Mucosa of descending colon (tissue), 3 donors: ENCODE measurements around the gene KLHDC8B. TPM values are rescaled to one million over a fixed set of nuclear protein-coding genes. Genes with fewer than 3 reads are reported as not detected.

ENCODE experiments used
- ATAC-seq: fragments of 200-7000 bp; cut with Tn5 transposase; one replicate; pipeline ENCODE4 v1.9.1; 2020; ENCODE audit warnings: mild to moderate bottlenecking, moderate library complexity
- DNase-seq, 3 donors: peaks; one replicate each; pipeline ENCODE4 v3.0.0-alpha.2; 2020
- H3K36me3 ChIP-seq: fragments of 200-600 bp; one replicate; pipeline ENCODE4 v1.8.0; 2021; ENCODE audit warnings: low read depth, mild to moderate bottlenecking
- H3K4me1 ChIP-seq: fragments of 200-600 bp; one replicate; pipeline ENCODE4 v1.8.0; 2021; ENCODE audit warnings: low read depth, mild to moderate bottlenecking
- H3K4me3 ChIP-seq: fragments of 200-600 bp; one replicate; pipeline ENCODE4 v1.8.0; 2021; ENCODE audit warnings: mild to moderate bottlenecking
- H3K9me3 ChIP-seq: fragments of 200-600 bp; one replicate; pipeline ENCODE4 v1.8.0; 2021; ENCODE audit warnings: mild to moderate bottlenecking
- CTCF ChIP-seq: fragments of 200-600 bp; IDR thresholded peaks from one replicate; pipeline ENCODE4 v1.8.0; 2022; ENCODE audit warnings: antibody characterized with exemption, mild to moderate bottlenecking
- intact Hi-C, 2 donors: fragments of 100-400 bp; cut with DNase I in 1 of 2; cut with micrococcal nuclease in 1 of 2; formaldehyde crosslinking; loops; one replicate each; pipeline versions ENCODE4 v1.11.0 to v1.11.1; 2022; cut with DNase I, micrococcal nuclease
- total RNA-seq, 3 donors: library from RNA; stranded (reverse); fragmentation: NEBNext Ultra II Directional in 2 of 3; extraction: Animal tissue kit (Norgen Biotek cat#: 25700) in 2 of 3; gene quantifications; one replicate each; pipeline versions ENCODE4 v1.2.1 to v1.2.4, GENCODE V29; 2021 to 2023
- donor health status: DM: no; HTN: no; CAD: no; lungs with moderate emphysema.
- donor health status: DM: no; HTN: no; CAD: no.
- donor health status: DM: no; HTN: yes; CAD: no.

KLHDC8B gene
- total RNA-seq, 3 donors from 2014 or later = 6.3 to 68.4 (median 6.3) TPM

- no peak for ATAC-seq
- Histone ChIP-seq H3K4me1 (no peaks in the 10 kb centered on the region), H3K4me3 (no peak overlapping the region), H3K9me3 (no peaks in the 10 kb centered on the region), H3K36me3 (no peaks in the 10 kb centered on the region)
- no peak for TF ChIP-seq CTCF
- intact Hi-C loops = no loop called here
- no peak for DNase-seq
Measured at GRCh38 chr3:49148159-49148558, 23.2 kb upstream of the KLHDC8B start.

- no peaks in the 10 kb centered on the region for H3K9me3 ChIP-seq
- H3K4me3 ChIP-seq = no peak overlapping the region
- no peaks in the 10 kb centered on the region for H3K36me3 ChIP-seq
- intact Hi-C loops = no loop called here
- ATAC-seq (no peak), DNase-seq (no peak)
- no peaks in the 10 kb centered on the region for H3K4me1 ChIP-seq
- no peak for TF ChIP-seq CTCF
Measured at GRCh38 chr3:49151610-49152009, 19.8 kb upstream of the KLHDC8B start.

GRCh38 chr3:49153349-49153912 is 18.0 kb upstream of the KLHDC8B start:
- intact Hi-C loops = no loop called here
- Histone ChIP-seq H3K4me1 (no peaks in the 10 kb centered on the region), H3K4me3 (no peak overlapping the region), H3K36me3 (no peaks in the 10 kb centered on the region), H3K9me3 (no peaks in the 10 kb centered on the region)
- DNase-seq = no peak
- ATAC-seq = no peak
- TF ChIP-seq CTCF = no peak

GRCh38 chr3:49157289-49157688 is 14.1 kb upstream of the KLHDC8B start:
- Histone ChIP-seq H3K4me1 (no peaks in the 10 kb centered on the region), H3K9me3 (no peaks in the 10 kb centered on the region), H3K36me3 (no peaks in the 10 kb centered on the region), H3K4me3 (no peak overlapping the region)
- DNase-seq = no peak
- intact Hi-C loops = no loop called here
- ATAC-seq = peak; percentile 55
- TF ChIP-seq CTCF = no peak

GRCh38 chr3:49158103-49158709 is 13.2 kb upstream of the KLHDC8B start:
- Histone ChIP-seq H3K36me3 (no peaks in the 10 kb centered on the region), H3K4me1 (no peaks in the 10 kb centered on the region), H3K9me3 (no peaks in the 10 kb centered on the region), H3K4me3 (no peak overlapping the region)
- ATAC-seq (peak; percentile 80), DNase-seq (peak in 2 of 3 donors; percentile 68 to 81)
- TF ChIP-seq CTCF = peak; percentile 36
- intact Hi-C loops = no loop called here
